COLO668 (cell line): ENCODE results near the gene TBCA.

Source experiments
- DNase-seq: peaks from one replicate; lab custom pipeline; 2025; ENCODE audit not compliant: unreplicated experiment; lab: John Stamatoyannopoulos, UW

Gene TBCA

DNA sequence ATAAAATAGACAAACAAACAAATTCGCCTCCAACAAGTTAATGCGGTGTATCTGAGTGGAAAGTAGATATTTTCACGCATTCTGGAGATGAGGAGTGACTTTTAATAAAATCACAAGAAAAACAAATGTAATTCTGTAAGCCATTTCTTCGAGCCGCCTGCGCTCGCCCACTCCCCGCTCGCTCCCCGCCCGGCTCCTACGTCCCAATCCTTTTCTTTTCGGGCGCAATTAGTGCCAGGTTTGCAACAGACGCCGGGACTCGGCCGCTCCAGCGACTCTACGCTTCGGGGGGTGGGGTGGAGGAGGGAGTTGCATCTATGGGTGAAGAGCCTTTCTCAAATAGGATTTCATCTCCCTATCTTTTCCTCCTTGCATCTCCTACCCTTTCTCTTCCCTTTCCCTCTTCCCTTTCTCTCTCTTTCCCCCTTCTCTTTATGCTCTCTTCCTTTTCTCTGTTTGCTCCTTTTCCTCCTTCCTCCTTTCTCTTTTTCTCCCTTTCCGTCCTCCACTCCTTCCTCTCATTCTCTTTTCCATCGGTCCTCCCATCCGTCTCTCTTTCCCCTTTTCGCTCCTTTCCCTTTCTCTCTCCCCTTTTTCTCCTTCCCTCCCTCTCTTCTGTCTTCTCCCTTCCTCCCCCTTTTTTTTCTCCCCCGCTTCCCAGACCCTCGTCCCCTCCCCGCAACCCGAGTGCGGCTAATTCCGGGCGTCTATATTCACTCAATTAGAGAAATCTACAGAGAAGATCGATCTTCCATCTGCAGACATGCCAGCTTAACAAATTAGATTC lies 131.6 kb downstream of the TBCA start:
- DNase-seq, result no peak

DNA sequence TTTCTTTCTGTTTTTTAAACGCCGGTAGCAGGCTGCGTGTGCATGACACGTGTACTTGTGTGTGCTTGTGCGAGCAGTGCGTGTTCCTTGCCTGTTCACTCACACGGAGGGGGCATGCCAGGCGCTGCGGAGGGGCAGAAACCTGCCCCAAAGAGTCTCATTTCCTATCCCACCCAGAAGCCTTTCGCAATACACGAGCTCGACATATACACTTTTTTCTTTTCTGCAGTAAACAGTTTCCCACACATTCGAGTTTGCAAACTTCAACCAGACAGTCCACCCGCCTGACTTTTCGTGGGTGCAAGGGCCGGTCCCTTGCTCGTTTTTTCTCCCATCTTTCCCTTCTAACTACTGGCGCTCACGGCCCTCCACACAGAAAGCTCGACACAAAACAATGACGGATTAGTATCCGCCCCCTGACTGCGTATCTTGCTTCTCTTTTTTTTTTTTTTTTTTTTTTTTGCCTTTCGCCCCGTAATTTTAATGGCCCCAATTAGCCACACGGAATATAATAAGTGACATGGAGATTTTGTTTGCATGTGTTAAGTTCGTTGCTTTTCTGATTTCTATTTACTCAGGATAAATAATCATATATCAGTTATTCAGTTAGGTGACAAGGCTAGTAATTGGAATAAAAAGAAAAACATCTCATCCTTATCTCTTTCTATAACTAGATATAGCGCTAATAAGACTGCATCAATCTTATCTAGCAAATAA lies 132.3 kb downstream of the TBCA start:
- DNase-seq, result no peak

DNA sequence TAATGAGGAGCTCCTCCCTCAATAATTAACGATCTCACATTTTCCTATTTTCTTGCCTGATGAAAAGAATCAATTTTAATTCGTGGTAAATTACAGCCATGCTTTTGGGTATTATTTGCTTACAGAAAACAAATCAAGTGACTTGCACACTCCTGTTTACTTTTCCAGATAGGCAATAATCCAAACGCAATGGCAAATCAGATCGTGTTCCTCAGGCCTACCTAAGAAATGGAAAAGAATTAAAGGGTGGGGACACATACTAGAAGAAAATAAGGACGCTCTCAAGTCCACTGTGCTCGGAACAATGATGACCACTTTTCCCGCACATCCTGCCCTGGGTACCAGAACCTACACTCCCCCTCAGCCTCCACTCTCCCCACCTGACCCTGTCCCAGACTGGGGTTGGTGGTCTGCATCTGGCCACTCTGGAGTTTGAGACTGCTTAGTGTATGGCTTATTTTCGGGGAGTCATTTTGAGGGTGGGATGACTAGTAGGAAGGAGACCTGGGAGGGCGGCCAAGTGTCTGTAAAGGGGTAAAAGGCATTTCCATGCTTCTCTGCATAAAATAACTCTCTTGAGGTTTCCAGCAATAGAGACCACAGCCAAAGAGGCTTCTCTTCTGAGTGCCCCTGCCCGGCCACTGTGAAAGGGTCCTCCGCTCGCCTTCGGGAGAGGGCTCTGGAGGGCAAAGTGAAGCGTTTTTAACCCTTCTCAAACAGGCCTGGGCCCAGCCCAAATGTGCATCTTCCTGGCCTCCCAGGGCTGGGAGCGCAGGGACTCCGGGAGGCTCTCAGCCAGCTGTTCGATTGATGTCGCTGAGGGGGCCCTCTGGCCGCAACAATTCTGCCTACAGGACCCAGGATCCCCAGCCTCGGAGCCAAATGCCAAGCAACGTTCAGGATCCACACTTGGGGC lies 133.1 kb downstream of the TBCA start:
- no peak for DNase-seq

DNA sequence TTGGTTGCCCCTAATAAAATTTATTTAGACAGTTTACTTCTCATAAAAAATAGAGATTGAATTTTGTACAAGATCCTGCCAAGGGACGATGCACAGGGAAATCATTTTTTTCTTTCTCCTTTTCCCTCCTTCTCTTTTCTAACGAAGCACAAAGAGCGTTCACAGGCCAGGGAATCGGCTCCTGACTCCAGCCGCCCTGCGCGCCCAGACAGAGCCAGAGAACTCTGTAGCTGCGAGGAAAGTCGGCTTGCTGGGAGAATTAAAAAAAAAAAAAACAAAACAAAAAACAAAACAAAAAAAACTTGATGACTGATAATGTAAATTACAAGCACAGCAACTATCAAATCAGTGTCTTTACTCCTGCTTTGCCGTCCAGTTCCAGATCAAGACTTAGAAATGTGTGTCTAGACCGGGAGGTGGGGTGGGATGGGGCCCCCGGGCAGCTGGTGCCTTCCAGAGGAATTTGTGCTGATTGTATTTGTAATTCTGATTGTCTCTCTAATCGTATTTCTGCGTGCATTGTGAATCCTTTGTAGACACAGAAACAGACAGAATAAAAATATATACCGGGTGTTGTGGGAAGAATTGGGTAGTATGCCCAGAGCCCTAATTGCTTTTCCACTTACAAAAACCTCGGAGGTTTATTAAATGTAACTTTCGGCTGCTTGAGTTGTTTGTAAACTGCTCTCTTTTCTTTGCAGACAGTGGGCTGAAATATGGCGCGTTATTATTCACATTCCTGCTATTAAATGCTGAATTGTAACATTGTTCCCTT lies 134.0 kb downstream of the TBCA start:
- no peak for DNase-seq

DNA sequence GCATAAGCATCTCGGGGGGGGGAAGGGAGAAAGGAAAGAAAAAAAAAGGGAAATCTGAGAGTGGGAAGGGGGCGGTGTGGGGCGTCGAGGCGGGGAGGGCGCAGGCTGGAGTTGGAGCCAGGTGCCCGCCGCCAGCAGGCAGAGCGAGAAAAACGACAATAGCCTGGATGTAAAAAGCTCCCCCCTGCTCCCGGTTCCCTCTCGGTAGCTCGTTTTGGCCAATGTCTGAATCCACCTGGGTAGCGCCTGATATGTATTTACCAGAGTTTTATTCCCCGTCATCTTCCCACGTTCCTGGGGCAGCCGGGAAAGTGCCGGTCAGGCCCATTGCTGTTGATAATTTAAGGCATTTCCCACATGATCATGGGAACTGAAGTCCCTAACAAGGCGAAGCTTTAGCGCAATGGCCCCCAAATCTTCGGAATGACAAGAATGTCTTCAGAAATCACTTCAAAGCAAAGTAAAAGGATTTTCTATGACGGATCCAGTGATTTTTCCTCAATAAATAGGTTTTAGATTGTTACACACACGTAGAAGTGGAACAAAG lies 134.7 kb downstream of the TBCA start:
- DNase-seq, result no peak
